Cardiac fibroblast (primary cell): ENCODE data around the gene APCDD1.

Experiments used
- DNase-seq, 2 donors: peaks; one replicate each; pipeline versions ENCODE4 v3.0.0 to v3.0.0-alpha.2; 2010; ENCODE audit warnings: low read depth in 2 of 2
- H3K4me3 ChIP-seq, 2 donors: replicated peaks in 1 of 2; 1 replicate in 1 of 2; 2 replicates in 1 of 2; pipeline ENCODE4 v1.5.1; 2011; ENCODE audit warnings: low read depth in 2 of 2, low read length in 2 of 2, mild to moderate bottlenecking in 2 of 2, moderate library complexity in 1 of 2
- CTCF ChIP-seq: IDR thresholded peaks from one replicate; pipeline ENCODE4 v1.5.1; 2011; ENCODE audit warnings: low read depth, mild to moderate bottlenecking, low read length, inconsistent platforms

APCDD1 gene

GRCh38 chr18:10431680-10432079 lies 22.8 kb upstream of the APCDD1 start:
- H3K4me3 ChIP-seq = no peak overlapping the region
- TF ChIP-seq CTCF = no peak
- DNase-seq = no peak

GRCh38 chr18:10432781-10433180 lies 21.7 kb upstream of the APCDD1 start:
- no peak overlapping the region for H3K4me3 ChIP-seq
- no peak for DNase-seq
- TF ChIP-seq CTCF = no peak

GRCh38 chr18:10436160-10436559 lies 18.3 kb upstream of the APCDD1 start:
- TF ChIP-seq CTCF = no peak
- H3K4me3 ChIP-seq = no peak overlapping the region
- DNase-seq = no peak

- no peak for DNase-seq
- no peak overlapping the region for H3K4me3 ChIP-seq
- TF ChIP-seq CTCF = no peak
These were observed 16.6 kb upstream of the APCDD1 start for GRCh38 chr18:10437837-10438236.

GRCh38 chr18:10439898-10440297 lies 14.5 kb upstream of the APCDD1 start:
- DNase-seq = no peak
- TF ChIP-seq CTCF = no peak
- H3K4me3 ChIP-seq = no peak overlapping the region

- no peak for DNase-seq
- no peak for TF ChIP-seq CTCF
- no peak overlapping the region for H3K4me3 ChIP-seq
These were observed 13.6 kb upstream of the APCDD1 start for GRCh38 chr18:10440884-10441283.

GRCh38 chr18:10441472-10441871 lies 13.0 kb upstream of the APCDD1 start:
- DNase-seq = no peak
- TF ChIP-seq CTCF = no peak
- no peak overlapping the region for H3K4me3 ChIP-seq
